Stomach smooth muscle (tissue), 2 donors: ENCODE measurements around the gene OR2AT4.

Experiments
- H3K27ac ChIP-seq: one replicate; pipeline ENCODE4 v1.7.0; 2013; ENCODE audit warnings: mild to moderate bottlenecking, low read length, inconsistent platforms
- H3K27me3 ChIP-seq, 2 donors: one replicate each; pipeline ENCODE4 v1.7.0; 2013; ENCODE audit warnings: low read length in 2 of 2; ENCODE audit not compliant: insufficient read depth in 2 of 2, control insufficient read depth in 1 of 2
- H3K36me3 ChIP-seq, 2 donors: one replicate each; pipeline ENCODE4 v1.7.0; 2013; ENCODE audit warnings: low read length in 2 of 2; ENCODE audit not compliant: control insufficient read depth in 2 of 2, insufficient read depth in 2 of 2
- H3K4me1 ChIP-seq: one replicate; pipeline ENCODE4 v1.7.0; 2013; ENCODE audit warnings: low read length; ENCODE audit not compliant: control insufficient read depth, insufficient read depth
- H3K4me3 ChIP-seq, 2 donors: one replicate each; pipeline ENCODE4 v1.7.0; 2013; ENCODE audit warnings: low read length in 2 of 2
- H3K9ac ChIP-seq, 2 donors: one replicate each; pipeline ENCODE4 v1.7.0; 2013; ENCODE audit warnings: low read length in 2 of 2, mild to moderate bottlenecking in 1 of 2
- H3K9me3 ChIP-seq, 2 donors: one replicate each; pipeline ENCODE4 v1.7.0; 2013; ENCODE audit warnings: low read length in 2 of 2; ENCODE audit not compliant: control insufficient read depth in 2 of 2
- donor health status: healthy.
- donor health status: Pancreatic carcinoma.

The OR2AT4 gene

GRCh38 chr11:75096456-75097172, at the start of gene OR2AT4:
Gene OR2AT4 (minus strand): TSS chr11:75096876.
- no peak within 1 kb of the TSS for H3K4me3 ChIP-seq
- H3K9ac ChIP-seq = no peak within 1 kb of the TSS
- H3K9me3 ChIP-seq = no peaks in the 10 kb centered on the region
- no peaks in the 10 kb centered on the region for H3K36me3 ChIP-seq
- H3K27me3 ChIP-seq = peaks cover 0 to 2% of the 10 kb centered on the region in 2 donors
- H3K4me1 ChIP-seq = no peaks in the 10 kb centered on the region
- H3K27ac ChIP-seq = no peak within 1 kb of the TSS

- Histone ChIP-seq H3K36me3 (no peaks in the 10 kb centered on the region), H3K4me3 (no peak overlapping the region), H3K9me3 (no peaks in the 10 kb centered on the region), H3K27ac (no peak overlapping the region), H3K4me1 (no peaks in the 10 kb centered on the region), H3K27me3 (peaks cover 2 to 9% of the 10 kb centered on the region in 2 donors), H3K9ac (no peak overlapping the region)
Observed at GRCh38 chr11:75145972-75146519, 49.4 kb upstream of the OR2AT4 start.

GRCh38 chr11:75145196-75145971, 48.7 kb upstream of the OR2AT4 start:
- Histone ChIP-seq H3K9ac (no peak overlapping the region), H3K4me3 (no peak overlapping the region), H3K36me3 (no peaks in the 10 kb centered on the region), H3K9me3 (no peaks in the 10 kb centered on the region), H3K27me3 (peaks cover 2 to 6% of the 10 kb centered on the region in 2 donors), H3K27ac (no peak overlapping the region), H3K4me1 (peaks cover 5% of the 10 kb centered on the region)

- Histone ChIP-seq H3K9me3 (no peaks in the 10 kb centered on the region), H3K36me3 (no peaks in the 10 kb centered on the region), H3K27ac (no peak overlapping the region), H3K9ac (no peak overlapping the region), H3K27me3 (peaks cover 0 to 6% of the 10 kb centered on the region in 2 donors), H3K4me1 (peaks cover 6% of the 10 kb centered on the region), H3K4me3 (no peak overlapping the region)
Observed at GRCh38 chr11:75144716-75145014, 48.0 kb upstream of the OR2AT4 start.

- H3K27ac ChIP-seq = no peak overlapping the region
- peaks cover 0 to 5% of the 10 kb centered on the region in 2 donors for H3K27me3 ChIP-seq
- H3K9ac ChIP-seq = no peak overlapping the region
- no peaks in the 10 kb centered on the region for H3K9me3 ChIP-seq
- H3K4me3 ChIP-seq = no peak overlapping the region
- H3K36me3 ChIP-seq = no peaks in the 10 kb centered on the region
- peaks cover 6% of the 10 kb centered on the region for H3K4me1 ChIP-seq
Observed at GRCh38 chr11:75143420-75143731, 46.7 kb upstream of the OR2AT4 start.

- H3K36me3 ChIP-seq = no peaks in the 10 kb centered on the region
- H3K27me3 ChIP-seq = peaks cover 0 to 7% of the 10 kb centered on the region in 2 donors
- H3K9ac ChIP-seq = no peak overlapping the region
- H3K9me3 ChIP-seq = no peaks in the 10 kb centered on the region
- H3K4me1 ChIP-seq = peaks cover 6% of the 10 kb centered on the region
- no peak overlapping the region for H3K27ac ChIP-seq
- no peak overlapping the region for H3K4me3 ChIP-seq
Observed at GRCh38 chr11:75142714-75143419, 46.2 kb upstream of the OR2AT4 start.

GRCh38 chr11:75141166-75141565, 44.5 kb upstream of the OR2AT4 start:
- Histone ChIP-seq H3K9ac (no peak overlapping the region), H3K9me3 (no peaks in the 10 kb centered on the region), H3K27me3 (peaks cover 0 to 11% of the 10 kb centered on the region in 2 donors), H3K27ac (no peak overlapping the region), H3K4me1 (peaks cover 6% of the 10 kb centered on the region), H3K4me3 (no peak overlapping the region), H3K36me3 (no peaks in the 10 kb centered on the region)

- Histone ChIP-seq H3K27ac (no peak overlapping the region), H3K36me3 (no peaks in the 10 kb centered on the region)
Observed at GRCh38 chr11:75140269-75141138, 43.8 kb upstream of the OR2AT4 start.

GRCh38 chr11:75135651-75136050, 39.0 kb upstream of the OR2AT4 start:
- Histone ChIP-seq H3K27ac (no peak overlapping the region), H3K27me3 (peaks cover 3 to 9% of the 10 kb centered on the region in 2 donors), H3K4me1 (peaks cover 4% of the 10 kb centered on the region), H3K36me3 (no peaks in the 10 kb centered on the region), H3K9ac (no peak overlapping the region), H3K4me3 (no peak overlapping the region), H3K9me3 (no peaks in the 10 kb centered on the region)

More at GRCh38 chr11:75140269-75141138, 43.8 kb upstream of the OR2AT4 start:
- Histone ChIP-seq H3K4me1 (peaks cover 6% of the 10 kb centered on the region), H3K27me3 (peaks cover 0 to 11% of the 10 kb centered on the region in 2 donors), H3K4me3 (no peak overlapping the region), H3K9ac (no peak overlapping the region), H3K9me3 (no peaks in the 10 kb centered on the region)

GRCh38 chr11:75135021-75135650, 38.5 kb upstream of the OR2AT4 start:
- Histone ChIP-seq H3K27me3 (peaks cover 3 to 9% of the 10 kb centered on the region in 2 donors), H3K4me1 (no peaks in the 10 kb centered on the region), H3K9me3 (no peaks in the 10 kb centered on the region), H3K36me3 (no peaks in the 10 kb centered on the region), H3K4me3 (no peak overlapping the region), H3K9ac (no peak overlapping the region), H3K27ac (no peak overlapping the region)
